GM23248 (cell line): ENCODE measurements around the gene SLC4A8.

ENCODE experiments used
- EZH2 ChIP-seq: fragments of 200-600 bp; sonication (generic); IDR thresholded peaks from 2 replicates; pipeline ENCODE4 v1.6.1; 2018; ENCODE audit warnings: antibody characterized with exemption, mild to moderate bottlenecking; ENCODE audit not compliant: insufficient read depth, poor library complexity, severe bottlenecking
- EZH2phosphoT487 ChIP-seq: fragments of 200-600 bp; sonication (generic); IDR thresholded peaks from 2 replicates; pipeline ENCODE4 v1.6.1; 2018; ENCODE audit warnings: antibody characterized with exemption, moderate library complexity, mild to moderate bottlenecking, low read depth; ENCODE audit not compliant: insufficient read depth

GRCh38 chr12:51484119-51484518 lies 59.5 kb downstream of the SLC4A8 start:
- no peak for TF ChIP-seq EZH2phosphoT487
- TF ChIP-seq EZH2, result no peak
